ENCODE results near the gene SLC11A1.

The SLC11A1 gene

DNA sequence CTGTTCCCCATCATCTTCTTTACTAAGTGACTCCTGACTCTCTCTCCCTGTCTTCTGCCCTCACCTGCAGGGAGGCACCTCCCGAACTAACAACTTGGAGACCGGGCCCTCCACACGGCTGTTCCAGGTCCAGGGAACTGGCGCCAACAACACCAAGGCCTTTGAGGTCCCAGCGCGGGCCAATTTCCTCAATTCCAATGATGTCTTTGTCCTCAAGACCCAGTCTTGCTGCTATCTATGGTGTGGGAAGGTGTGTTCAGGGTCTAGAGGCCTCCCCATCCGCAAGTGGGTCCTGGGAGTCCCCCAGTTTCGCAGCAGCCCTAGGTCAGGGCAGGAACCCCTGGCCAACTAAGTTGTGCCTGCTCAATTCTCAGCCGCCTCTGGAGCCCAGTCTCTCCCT, 52.4 kb downstream of the SLC11A1 start:
- TF ChIP-seq ZNF132 (tag by site-specific recombination; IDR thresholded peaks at IDR 0.05; ENCODE audit: borderline replicate concordance) (no peak), MYNN (tag by site-specific recombination; IDR thresholded peaks at IDR 0.05; ENCODE audit: borderline replicate concordance) (no peak), ATF2 (tag by site-specific recombination; IDR thresholded peaks at IDR 0.05; ENCODE audit: low read depth) (no peak), ZNF248 (tag by site-specific recombination; IDR thresholded peaks at IDR 0.05) (no peak), ZFP41 (tag by site-specific recombination; IDR thresholded peaks at IDR 0.05; ENCODE audit: borderline replicate concordance) (no peak), ZIC2 (tag by site-specific recombination; IDR thresholded peaks at IDR 0.05) (no peak), TCF7L2 (IDR thresholded peaks at IDR 0.05; ENCODE audit: borderline replicate concordance, low read depth, low read length) (no peak)
- TF ChIP-seq, protein P1, sequence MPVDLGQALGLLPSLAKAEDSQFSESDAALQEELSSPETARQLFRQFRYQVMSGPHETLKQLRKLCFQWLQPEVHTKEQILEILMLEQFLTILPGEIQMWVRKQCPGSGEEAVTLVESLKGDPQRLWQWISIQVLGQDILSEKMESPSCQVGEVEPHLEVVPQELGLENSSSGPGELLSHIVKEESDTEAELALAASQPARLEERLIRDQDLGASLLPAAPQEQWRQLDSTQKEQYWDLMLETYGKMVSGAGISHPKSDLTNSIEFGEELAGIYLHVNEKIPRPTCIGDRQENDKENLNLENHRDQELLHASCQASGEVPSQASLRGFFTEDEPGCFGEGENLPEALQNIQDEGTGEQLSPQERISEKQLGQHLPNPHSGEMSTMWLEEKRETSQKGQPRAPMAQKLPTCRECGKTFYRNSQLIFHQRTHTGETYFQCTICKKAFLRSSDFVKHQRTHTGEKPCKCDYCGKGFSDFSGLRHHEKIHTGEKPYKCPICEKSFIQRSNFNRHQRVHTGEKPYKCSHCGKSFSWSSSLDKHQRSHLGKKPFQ (tag by site-specific recombination; IDR thresholded peaks at IDR 0.05), result no peak
- ChIA-PET CTCF (no interaction called here), POLR2A (no interaction called here)
- no peaks in the 10 kb centered on the region for H3K9me3 ChIP-seq (ENCODE audit: control insufficient read depth, insufficient read depth, low read depth, low read length)
- no peak overlapping the region for H3K4me3 ChIP-seq (ENCODE audit: low read depth, low read length)
- H3K36me3 ChIP-seq (ENCODE audit: control insufficient read depth in 2 of 2, insufficient read depth in 1 of 2, low read length in 2 of 2), result no peaks in the 10 kb centered on the region
- no peaks in the 10 kb centered on the region for H3K4me1 ChIP-seq (ENCODE audit: control insufficient read depth, insufficient read depth, low read length)
- H3K27ac ChIP-seq (ENCODE audit: extremely low read depth, low read depth, low read length), result no peak overlapping the region

- Histone ChIP-seq H3K36me3 (ENCODE audit: control insufficient read depth in 2 of 2, insufficient read depth in 1 of 2, low read length in 2 of 2) (no peaks in the 10 kb centered on the region), H3K4me3 (ENCODE audit: low read depth, low read length) (no peak overlapping the region), H3K27ac (ENCODE audit: extremely low read depth, low read depth, low read length) (no peak overlapping the region), H3K9me3 (ENCODE audit: control insufficient read depth, insufficient read depth, low read depth, low read length) (no peaks in the 10 kb centered on the region), H3K4me1 (ENCODE audit: control insufficient read depth, insufficient read depth, low read length) (no peaks in the 10 kb centered on the region)
- CTCF ChIA-PET, result no interaction called here
- POLR2A ChIA-PET, result no interaction called here
- TF ChIP-seq HOXD13 (CRISPR knock-in tag; IDR thresholded peaks at IDR 0.05; ENCODE audit: borderline replicate concordance) (no peak), ZBTB17 (tag by site-specific recombination; IDR thresholded peaks at IDR 0.05) (no peak)
- TF ChIP-seq, protein P2, sequence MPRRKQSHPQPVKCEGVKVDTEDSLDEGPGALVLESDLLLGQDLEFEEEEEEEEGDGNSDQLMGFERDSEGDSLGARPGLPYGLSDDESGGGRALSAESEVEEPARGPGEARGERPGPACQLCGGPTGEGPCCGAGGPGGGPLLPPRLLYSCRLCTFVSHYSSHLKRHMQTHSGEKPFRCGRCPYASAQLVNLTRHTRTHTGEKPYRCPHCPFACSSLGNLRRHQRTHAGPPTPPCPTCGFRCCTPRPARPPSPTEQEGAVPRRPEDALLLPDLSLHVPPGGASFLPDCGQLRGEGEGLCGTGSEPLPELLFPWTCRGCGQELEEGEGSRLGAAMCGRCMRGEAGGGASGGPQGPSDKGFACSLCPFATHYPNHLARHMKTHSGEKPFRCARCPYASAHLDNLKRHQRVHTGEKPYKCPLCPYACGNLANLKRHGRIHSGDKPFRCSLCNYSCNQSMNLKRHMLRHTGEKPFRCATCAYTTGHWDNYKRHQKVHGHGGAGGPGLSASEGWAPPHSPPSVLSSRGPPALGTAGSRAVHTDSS (tag by site-specific recombination; IDR thresholded peaks at IDR 0.05), result no peak
Measured at GRCh38 chr2:218435003-218435982, 53.2 kb downstream of the SLC11A1 start.

DNA sequence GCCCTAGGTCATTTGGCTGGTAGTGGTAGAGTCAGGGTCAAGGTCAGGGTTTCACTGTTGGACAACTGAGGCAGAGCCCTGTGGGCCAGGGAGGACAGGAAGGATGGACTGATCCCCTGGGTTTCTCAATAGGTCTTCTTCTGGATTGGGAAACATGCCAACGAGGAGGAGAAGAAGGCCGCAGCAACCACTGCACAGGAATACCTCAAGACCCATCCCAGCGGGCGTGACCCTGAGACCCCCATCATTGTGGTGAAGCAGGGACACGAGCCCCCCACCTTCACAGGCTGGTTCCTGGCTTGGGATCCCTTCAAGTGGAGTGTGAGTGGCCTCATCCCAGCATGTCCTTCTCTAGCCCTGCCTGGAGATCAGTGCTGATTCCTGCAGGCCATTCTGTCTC, 54.9 kb downstream of the SLC11A1 start:
- ChIA-PET CTCF (no interaction called here), POLR2A (no interaction called here)
- no peak overlapping the region for H3K4me3 ChIP-seq (ENCODE audit: low read depth, low read length)
- no peaks in the 10 kb centered on the region for H3K4me1 ChIP-seq (ENCODE audit: control insufficient read depth, insufficient read depth, low read length)
- H3K27ac ChIP-seq (ENCODE audit: extremely low read depth, low read depth, low read length), result no peak overlapping the region
- no peaks in the 10 kb centered on the region for H3K9me3 ChIP-seq (ENCODE audit: control insufficient read depth, insufficient read depth, low read depth, low read length)
- no peaks in the 10 kb centered on the region for H3K36me3 ChIP-seq (ENCODE audit: control insufficient read depth in 2 of 2, insufficient read depth in 1 of 2, low read length in 2 of 2)
- TF ChIP-seq REST (tag by site-specific recombination; IDR thresholded peaks at IDR 0.05), result no peak
- no peak for TF ChIP-seq SCRT1 (tag by site-specific recombination; IDR thresholded peaks at IDR 0.05; ENCODE audit: borderline replicate concordance)
- no peak for TF ChIP-seq ZNF214 (tag by site-specific recombination; IDR thresholded peaks at IDR 0.05; ENCODE audit: borderline replicate concordance)
- TF ChIP-seq AEBP2 (tag by site-specific recombination; IDR thresholded peaks at IDR 0.05; ENCODE audit: borderline replicate concordance), result no peak
- TF ChIP-seq ZNF24 (tag by site-specific recombination; IDR thresholded peaks at IDR 0.05), result no peak
- TF ChIP-seq SP7 (tag by site-specific recombination; IDR thresholded peaks at IDR 0.05), result no peak
- TF ChIP-seq GLIS1 (tag by site-specific recombination; IDR thresholded peaks at IDR 0.05), result no peak
- TF ChIP-seq ZNF660 (tag by site-specific recombination; IDR thresholded peaks at IDR 0.05), result no peak
- no peak for TF ChIP-seq ZNF560 (tag by site-specific recombination; IDR thresholded peaks at IDR 0.05; ENCODE audit: borderline replicate concordance)
